Measurements from ENCODE around the gene MYH15.

MYH15 gene

DNA sequence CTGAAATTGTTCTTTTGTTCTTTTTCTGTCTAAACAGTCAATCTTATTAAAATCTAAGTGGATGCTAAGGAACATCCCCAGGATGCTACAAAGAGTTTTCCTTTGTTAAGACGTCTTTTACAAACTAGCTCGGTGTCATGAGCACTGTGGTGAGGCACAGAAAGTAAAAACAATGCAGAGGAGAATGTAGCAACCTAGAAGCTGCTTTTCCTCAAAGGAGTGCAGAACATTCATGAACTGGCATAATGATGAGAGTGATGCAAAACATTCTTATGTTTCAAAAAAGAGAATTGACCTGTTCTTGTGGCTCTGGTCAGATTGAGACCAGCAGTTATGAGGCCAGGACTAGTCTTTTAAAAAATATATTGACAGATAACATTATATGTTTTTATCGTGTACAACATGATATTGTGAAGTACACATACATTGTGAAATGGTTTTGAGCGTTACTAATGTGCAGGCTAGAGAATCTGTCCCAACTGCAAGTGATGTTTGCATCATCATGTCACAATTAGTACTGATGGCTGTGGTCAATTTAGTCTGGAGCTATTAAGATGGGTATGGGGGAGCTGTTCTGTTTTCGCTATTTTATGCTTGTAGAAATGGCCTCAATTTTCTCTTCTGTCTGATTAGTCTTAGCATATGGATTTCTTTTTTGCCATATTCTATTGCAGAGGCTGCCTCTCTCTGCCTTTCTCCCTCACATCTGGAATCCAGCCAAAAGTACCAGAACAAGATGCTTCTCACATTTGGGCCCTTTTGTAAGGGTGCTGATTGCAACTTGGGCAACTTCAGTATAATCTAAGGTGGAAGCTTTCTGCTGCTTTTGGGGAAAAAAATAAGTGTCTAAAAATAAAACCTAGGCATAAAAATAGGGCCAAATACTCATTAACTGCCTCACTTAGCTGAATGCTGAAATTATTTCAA, 163.8 kb downstream of the MYH15 start:
- TF ChIP-seq POLR2A (IDR thresholded peaks at IDR 0.05; ENCODE audit: low read depth, low read length) = no peak
- DNase-seq (ENCODE audit: insufficient read length, low spot score) = no peak
- FAIRE-seq = no peak

GRCh38 chr3:108345492-108346205, 164.7 kb downstream of the MYH15 start:
- FAIRE-seq (no peak), DNase-seq (ENCODE audit: insufficient read length, low spot score) (no peak)
- TF ChIP-seq POLR2A (IDR thresholded peaks at IDR 0.05; ENCODE audit: low read depth, low read length) = no peak

DNA sequence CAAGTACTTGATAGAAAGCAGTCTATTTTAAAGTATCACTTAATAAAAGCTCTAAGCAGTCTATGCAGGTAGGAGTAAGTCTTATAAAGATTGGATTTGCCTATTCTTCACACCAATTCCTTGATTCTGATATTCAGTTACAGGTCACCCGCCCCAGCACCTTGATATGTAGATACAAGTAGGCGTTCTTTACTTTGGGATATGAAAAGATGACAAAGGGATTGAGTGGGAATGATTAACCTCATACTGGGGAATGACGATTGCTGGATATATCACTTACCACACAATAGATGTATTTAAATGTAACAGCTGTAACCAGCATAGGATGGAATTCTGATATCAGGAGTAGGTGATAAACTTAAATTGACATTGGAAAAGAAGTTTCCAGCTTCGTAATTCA, 166.9 kb downstream of the MYH15 start:
- no peak for FAIRE-seq
- no peak for DNase-seq (ENCODE audit: insufficient read length, low spot score)
- TF ChIP-seq POLR2A (IDR thresholded peaks at IDR 0.05; ENCODE audit: low read depth, low read length) = no peak

DNA sequence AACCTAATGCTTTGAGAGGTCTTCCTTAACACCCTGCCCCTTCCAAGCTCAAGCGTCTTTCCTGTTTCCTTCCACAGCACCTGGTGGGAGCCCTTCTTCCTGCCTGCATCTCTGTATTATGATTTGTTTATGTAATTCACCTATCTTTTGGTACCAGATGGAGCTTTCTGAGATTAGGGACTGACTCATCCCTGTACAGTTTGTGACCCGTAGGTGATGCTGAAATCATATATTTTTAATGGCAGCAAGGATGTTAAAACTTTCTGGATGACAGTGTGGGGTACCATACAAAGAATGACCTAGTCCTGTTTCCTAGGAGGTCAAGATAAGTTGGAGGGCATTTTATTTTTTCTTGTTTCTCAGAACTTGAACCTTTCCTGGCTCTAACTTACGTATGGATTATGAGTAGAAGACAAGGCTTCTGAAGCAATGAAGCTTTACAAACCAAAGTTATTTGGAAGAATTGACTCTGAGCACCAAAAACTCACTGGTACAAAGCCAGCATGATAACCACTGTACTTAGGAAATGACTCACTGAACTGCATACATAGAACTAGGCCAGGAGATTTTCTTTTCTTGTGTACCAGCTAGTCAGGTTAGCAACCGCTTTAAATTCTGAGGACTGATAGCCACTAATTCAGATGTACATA, 167.4 kb downstream of the MYH15 start:
- DNase-seq (ENCODE audit: insufficient read length, low spot score) = no peak
- FAIRE-seq = no peak
- TF ChIP-seq POLR2A (IDR thresholded peaks at IDR 0.05; ENCODE audit: low read depth, low read length) = no peak

DNA sequence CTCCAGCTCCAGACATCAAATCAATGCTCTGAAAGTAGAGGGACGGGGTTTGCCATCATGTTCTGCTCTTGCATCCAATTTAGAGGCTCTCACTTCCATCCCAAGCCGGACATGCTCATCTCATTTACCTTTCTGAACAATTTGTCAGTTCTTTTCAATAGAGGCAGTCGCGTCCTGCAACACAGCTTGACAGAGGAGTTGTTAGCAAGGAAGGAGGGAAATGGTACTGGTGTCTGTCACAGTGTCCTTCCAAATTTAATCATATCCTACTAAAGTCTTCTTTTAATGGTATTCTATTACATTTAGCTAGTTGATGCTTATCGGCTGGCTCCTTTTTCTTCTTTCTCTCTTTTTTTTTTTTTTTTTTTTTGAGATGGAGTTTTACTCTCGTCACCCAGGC, 168.5 kb downstream of the MYH15 start:
- DNase-seq (ENCODE audit: insufficient read length, low spot score) (no peak), FAIRE-seq (no peak)
- no peak for TF ChIP-seq POLR2A (IDR thresholded peaks at IDR 0.05; ENCODE audit: low read depth, low read length)

- DNase-seq (ENCODE audit: insufficient read length, low spot score) (no peak), FAIRE-seq (no peak)
- TF ChIP-seq POLR2A (IDR thresholded peaks at IDR 0.05; ENCODE audit: low read depth, low read length) = no peak
Observed at GRCh38 chr3:108338901-108339545, 171.4 kb downstream of the MYH15 start.

DNA sequence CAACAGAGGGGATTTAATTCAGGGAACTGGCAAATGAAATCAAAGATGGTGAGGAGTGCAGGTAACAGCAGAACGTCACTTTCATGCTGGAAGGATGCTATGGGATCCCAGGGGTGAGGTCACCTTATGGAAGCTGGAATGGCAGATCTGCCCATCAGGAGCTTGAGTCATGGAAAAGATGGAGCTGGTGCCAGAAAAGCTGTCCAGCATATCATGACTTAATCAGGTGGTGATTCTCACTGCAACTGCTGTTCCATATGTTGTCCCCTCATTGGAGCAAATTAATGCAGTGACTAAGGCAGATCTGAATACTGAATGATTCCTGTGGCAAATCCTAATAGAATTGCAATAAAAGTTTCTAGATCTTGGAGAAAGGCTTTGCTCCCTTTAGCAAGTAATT, 175.7 kb downstream of the MYH15 start:
- no peak for DNase-seq (ENCODE audit: insufficient read length, low spot score)
- TF ChIP-seq POLR2A (IDR thresholded peaks at IDR 0.05; ENCODE audit: low read depth, low read length) = no peak
- no peak for FAIRE-seq

DNA sequence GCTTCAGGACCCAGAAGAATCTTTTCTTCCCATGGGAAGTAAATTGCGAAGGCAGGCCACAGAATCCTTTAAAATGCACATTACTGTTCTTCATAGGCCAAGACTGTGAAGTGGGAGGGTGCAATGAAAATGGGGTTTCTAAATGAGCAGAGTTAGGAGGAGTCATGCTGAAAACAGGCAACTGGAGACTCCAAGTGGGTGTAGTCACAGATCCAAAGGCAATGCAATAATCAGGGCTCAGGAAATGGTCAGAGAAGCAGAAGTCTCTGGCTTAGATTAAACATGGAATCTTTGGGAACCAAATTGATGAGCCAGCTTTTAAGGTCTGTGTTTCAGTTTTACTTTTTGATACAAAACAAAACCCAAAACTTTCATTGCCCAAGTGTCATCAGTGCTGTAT, 176.4 kb downstream of the MYH15 start:
- no peak for FAIRE-seq
- no peak for TF ChIP-seq POLR2A (IDR thresholded peaks at IDR 0.05; ENCODE audit: low read depth, low read length)
- DNase-seq (ENCODE audit: insufficient read length, low spot score) = no peak

DNA sequence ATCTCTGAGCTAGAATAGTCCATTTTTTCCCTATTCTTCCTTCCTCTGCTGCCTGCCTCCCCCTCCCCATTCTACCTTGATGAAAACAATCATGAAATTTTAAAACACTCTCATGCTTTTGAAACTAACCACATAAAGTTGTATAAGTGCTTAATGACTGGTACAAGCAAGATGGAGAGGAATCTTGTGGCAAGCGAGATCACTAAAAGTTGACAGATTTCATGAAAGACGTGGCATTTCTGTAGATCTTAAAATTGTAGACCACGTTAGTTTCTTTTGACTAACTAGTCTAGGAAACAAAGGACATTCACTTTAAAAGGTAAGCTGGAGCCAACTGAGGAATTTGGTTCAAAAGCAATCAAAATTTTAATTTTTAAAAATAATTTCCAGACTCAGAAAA, 178.6 kb downstream of the MYH15 start:
- no peak for TF ChIP-seq POLR2A (IDR thresholded peaks at IDR 0.05; ENCODE audit: low read depth, low read length)
- FAIRE-seq (no peak), DNase-seq (ENCODE audit: insufficient read length, low spot score) (no peak)

All from H54 (cell line).